DND-41 (cell line): Measurements from ENCODE around the gene FOCAD.

Experiments used
- EZH2 ChIP-seq: IDR thresholded peaks from 3 replicates; pipeline ENCODE4 v1.6.1; 2012; ENCODE audit warnings: borderline replicate concordance, low read depth, mild to moderate bottlenecking, moderate library complexity, low read length, inconsistent platforms; ENCODE audit not compliant: severe bottlenecking
- TF ChIP-seq, protein P1 (sequence below): IDR thresholded peaks from 2 replicates; pipeline ENCODE4 v1.5.1; 2012; ENCODE audit warnings: borderline replicate concordance, low read length, moderate library complexity, mild to moderate bottlenecking; ENCODE audit not compliant: poor library complexity, severe bottlenecking; ENCODE audit errors: extremely low read depth

DNA sequence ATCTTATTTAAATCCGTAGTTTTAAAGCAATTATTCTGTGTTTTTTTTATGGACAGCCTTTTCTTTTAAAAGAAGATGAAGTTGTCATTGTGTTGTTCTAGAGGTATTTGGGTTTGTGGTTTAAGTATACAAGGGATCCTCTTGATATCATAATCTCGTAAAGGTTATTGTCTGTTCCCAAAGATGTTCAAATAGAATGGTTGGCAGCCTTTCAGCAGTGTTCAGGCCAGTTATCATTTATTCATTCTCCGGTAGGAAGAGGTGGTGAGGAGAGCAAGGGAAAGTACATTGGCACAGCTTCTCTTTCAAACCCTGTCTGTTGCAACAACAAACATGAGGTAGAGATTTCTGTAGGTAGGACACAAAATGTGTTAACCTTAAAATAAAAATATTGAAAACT lies 147.0 kb downstream of the FOCAD start:
- no peak for TF ChIP-seq EZH2
- TF ChIP-seq, protein P1, sequence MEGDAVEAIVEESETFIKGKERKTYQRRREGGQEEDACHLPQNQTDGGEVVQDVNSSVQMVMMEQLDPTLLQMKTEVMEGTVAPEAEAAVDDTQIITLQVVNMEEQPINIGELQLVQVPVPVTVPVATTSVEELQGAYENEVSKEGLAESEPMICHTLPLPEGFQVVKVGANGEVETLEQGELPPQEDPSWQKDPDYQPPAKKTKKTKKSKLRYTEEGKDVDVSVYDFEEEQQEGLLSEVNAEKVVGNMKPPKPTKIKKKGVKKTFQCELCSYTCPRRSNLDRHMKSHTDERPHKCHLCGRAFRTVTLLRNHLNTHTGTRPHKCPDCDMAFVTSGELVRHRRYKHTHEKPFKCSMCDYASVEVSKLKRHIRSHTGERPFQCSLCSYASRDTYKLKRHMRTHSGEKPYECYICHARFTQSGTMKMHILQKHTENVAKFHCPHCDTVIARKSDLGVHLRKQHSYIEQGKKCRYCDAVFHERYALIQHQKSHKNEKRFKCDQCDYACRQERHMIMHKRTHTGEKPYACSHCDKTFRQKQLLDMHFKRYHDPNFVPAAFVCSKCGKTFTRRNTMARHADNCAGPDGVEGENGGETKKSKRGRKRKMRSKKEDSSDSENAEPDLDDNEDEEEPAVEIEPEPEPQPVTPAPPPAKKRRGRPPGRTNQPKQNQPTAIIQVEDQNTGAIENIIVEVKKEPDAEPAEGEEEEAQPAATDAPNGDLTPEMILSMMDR = no peak
